GM12878 (cell line): ENCODE data around the gene BICD1. TPM values are rescaled to one million over a fixed set of nuclear protein-coding genes. Genes with fewer than 3 reads are reported as not detected.

Experiments
- BACH1 ChIP-seq: fragments of 450-650 bp; IDR thresholded peaks from 2 replicates; pipeline ENCODE4 v1.6.1; 2017; ENCODE audit warnings: mild to moderate bottlenecking, borderline replicate concordance
- CBX5 ChIP-seq: sonication (generic); IDR thresholded peaks from 2 replicates; pipeline ENCODE4 v1.6.1; 2016; ENCODE audit warnings: low read depth, moderate library complexity, mild to moderate bottlenecking, inconsistent platforms
- DPF2 ChIP-seq: fragments of 450-650 bp; IDR thresholded peaks from 2 replicates; pipeline ENCODE4 v1.6.1; 2017; ENCODE audit warnings: mild to moderate bottlenecking
- EED ChIP-seq: sonication (generic); IDR thresholded peaks from 2 replicates; pipeline ENCODE4 v1.6.1; 2016; ENCODE audit warnings: antibody characterized with exemption, low read depth
- MEF2B ChIP-seq: fragments of 450-650 bp; IDR thresholded peaks from 2 replicates; pipeline ENCODE4 v1.6.1; 2018; ENCODE audit warnings: mild to moderate bottlenecking, moderate library complexity; ENCODE audit not compliant: partially characterized antibody, poor library complexity, severe bottlenecking
- NFIC ChIP-seq: IDR thresholded peaks from 2 replicates; pipeline ENCODE4 v1.6.1; 2012; ENCODE audit warnings: low read depth, mild to moderate bottlenecking, inconsistent platforms, low read length, moderate library complexity
- RB1 ChIP-seq: fragments of 450-650 bp; formaldehyde crosslinking; IDR thresholded peaks from 2 replicates; pipeline ENCODE4 v1.6.1; 2017; ENCODE audit warnings: mild to moderate bottlenecking, borderline replicate concordance
- SIN3A ChIP-seq: IDR thresholded peaks from 2 replicates; pipeline ENCODE4 v1.6.1; 2012; ENCODE audit warnings: low read depth, low read length, improper control_type of control experiment
- polyA plus RNA-seq, 11 experiments: library from polyadenylated mRNA; depleted of rRNA in 4 of 11; unstranded in 6 of 11; stranded (reverse) in 5 of 11; fragments of >200 nt; fragmentation: Nextera tagmentation in 4 of 11; fragmentation: Illumina TruSeq in 1 of 11; extraction: Ambion mirVana in 4 of 11; extraction: Trizol in 1 of 11; gene quantifications; 1 replicate in 1 of 11; 2 replicates in 10 of 11; pipeline versions ENCODE4 v1.2.1 to v1.2.3, GENCODE V29; 2011 to 2016; ENCODE audit warnings: inconsistent platforms in 2 of 11, missing spikeins in 2 of 11, low read depth in 1 of 11
- total RNA-seq, 4 experiments: library from RNA; depleted of rRNA in 3 of 4; stranded (reverse); fragments of >200 nt in 3 of 4; fragmentation: Illumina TruSeq in 1 of 4; extraction: Trizol in 1 of 4; gene quantifications; 2 replicates each; pipeline versions ENCODE4 v1.2.1 to v1.2.3, GENCODE V29; 2013 to 2021
- TF ChIP-seq, protein P1 (sequence below): IDR thresholded peaks from 2 replicates; pipeline ENCODE4 v1.6.1; 2012; ENCODE audit warnings: mild to moderate bottlenecking, low read depth, low read length
- TF ChIP-seq, protein P2 (sequence below): IDR thresholded peaks from 2 replicates; pipeline ENCODE4 v1.6.1; 2012; ENCODE audit warnings: improper control_type of control experiment, low read depth, low read length; ENCODE audit not compliant: insufficient replicate concordance

The BICD1 gene
- total and polyA plus RNA-seq, 10 of the 15 experiments (the other 5 are each of a cell fraction or from before 2014, with no cell fraction given) = 4.7 to 32.5 (median 14.4) TPM

DNA sequence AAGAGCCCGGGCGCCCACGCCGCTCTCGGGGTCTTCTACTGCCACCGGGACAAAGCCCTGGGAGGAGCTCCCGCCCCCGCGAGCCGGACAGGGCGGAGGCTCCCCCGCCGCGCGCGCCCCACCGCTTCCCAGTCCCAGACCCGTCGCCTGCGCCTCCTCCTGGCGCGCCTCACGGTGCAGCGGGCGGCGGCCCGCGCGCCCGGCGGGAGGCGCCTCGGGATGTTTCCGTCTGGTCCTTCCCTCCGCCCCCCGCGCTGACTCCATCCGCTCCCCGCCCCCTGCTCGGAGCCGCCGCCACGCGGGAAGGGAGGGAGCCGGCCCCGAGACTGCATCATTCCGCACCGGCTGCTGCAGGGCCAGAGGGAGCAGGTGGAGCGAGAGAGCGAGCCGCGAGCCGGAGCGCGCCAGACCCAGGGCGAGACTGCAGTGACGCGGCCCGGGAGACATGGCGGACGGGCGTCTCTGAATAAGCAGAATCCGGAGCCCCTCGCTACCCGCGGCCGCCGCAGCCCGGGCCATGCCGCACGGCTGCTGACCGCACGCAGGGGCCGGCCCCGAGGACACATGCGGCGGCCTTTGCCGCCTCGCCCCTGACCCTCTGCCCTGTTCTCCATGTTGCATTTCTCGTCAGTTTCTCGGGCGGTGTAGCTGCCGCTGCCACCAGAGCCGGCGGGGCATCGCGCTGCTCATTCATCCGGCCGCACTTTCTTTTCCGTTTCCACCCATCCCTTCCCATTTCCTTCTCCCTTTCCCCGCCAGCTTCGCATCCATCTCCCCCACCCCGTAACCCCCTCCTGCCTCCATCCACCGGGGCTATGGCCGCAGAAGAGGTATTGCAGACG is at the start of gene BICD1 (continued):
- TF ChIP-seq, protein P1, sequence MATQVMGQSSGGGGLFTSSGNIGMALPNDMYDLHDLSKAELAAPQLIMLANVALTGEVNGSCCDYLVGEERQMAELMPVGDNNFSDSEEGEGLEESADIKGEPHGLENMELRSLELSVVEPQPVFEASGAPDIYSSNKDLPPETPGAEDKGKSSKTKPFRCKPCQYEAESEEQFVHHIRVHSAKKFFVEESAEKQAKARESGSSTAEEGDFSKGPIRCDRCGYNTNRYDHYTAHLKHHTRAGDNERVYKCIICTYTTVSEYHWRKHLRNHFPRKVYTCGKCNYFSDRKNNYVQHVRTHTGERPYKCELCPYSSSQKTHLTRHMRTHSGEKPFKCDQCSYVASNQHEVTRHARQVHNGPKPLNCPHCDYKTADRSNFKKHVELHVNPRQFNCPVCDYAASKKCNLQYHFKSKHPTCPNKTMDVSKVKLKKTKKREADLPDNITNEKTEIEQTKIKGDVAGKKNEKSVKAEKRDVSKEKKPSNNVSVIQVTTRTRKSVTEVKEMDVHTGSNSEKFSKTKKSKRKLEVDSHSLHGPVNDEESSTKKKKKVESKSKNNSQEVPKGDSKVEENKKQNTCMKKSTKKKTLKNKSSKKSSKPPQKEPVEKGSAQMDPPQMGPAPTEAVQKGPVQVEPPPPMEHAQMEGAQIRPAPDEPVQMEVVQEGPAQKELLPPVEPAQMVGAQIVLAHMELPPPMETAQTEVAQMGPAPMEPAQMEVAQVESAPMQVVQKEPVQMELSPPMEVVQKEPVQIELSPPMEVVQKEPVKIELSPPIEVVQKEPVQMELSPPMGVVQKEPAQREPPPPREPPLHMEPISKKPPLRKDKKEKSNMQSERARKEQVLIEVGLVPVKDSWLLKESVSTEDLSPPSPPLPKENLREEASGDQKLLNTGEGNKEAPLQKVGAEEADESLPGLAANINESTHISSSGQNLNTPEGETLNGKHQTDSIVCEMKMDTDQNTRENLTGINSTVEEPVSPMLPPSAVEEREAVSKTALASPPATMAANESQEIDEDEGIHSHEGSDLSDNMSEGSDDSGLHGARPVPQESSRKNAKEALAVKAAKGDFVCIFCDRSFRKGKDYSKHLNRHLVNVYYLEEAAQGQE = no peak
- peak; percentile 79; the same call in 1 of the 2 replicates for TF ChIP-seq EED
- TF ChIP-seq NFIC = no peak
- peak; percentile 59; the same call in 1 of the 2 replicates for TF ChIP-seq RB1
- no peak for TF ChIP-seq MEF2B
- TF ChIP-seq CBX5 = peak; percentile 85; the same call in 1 of the 2 replicates
- TF ChIP-seq BACH1 = peak; percentile 36; the same call in 1 of the 2 replicates
- TF ChIP-seq SIN3A = no peak
- peak; percentile 73 for TF ChIP-seq DPF2
- TF ChIP-seq, protein P2, sequence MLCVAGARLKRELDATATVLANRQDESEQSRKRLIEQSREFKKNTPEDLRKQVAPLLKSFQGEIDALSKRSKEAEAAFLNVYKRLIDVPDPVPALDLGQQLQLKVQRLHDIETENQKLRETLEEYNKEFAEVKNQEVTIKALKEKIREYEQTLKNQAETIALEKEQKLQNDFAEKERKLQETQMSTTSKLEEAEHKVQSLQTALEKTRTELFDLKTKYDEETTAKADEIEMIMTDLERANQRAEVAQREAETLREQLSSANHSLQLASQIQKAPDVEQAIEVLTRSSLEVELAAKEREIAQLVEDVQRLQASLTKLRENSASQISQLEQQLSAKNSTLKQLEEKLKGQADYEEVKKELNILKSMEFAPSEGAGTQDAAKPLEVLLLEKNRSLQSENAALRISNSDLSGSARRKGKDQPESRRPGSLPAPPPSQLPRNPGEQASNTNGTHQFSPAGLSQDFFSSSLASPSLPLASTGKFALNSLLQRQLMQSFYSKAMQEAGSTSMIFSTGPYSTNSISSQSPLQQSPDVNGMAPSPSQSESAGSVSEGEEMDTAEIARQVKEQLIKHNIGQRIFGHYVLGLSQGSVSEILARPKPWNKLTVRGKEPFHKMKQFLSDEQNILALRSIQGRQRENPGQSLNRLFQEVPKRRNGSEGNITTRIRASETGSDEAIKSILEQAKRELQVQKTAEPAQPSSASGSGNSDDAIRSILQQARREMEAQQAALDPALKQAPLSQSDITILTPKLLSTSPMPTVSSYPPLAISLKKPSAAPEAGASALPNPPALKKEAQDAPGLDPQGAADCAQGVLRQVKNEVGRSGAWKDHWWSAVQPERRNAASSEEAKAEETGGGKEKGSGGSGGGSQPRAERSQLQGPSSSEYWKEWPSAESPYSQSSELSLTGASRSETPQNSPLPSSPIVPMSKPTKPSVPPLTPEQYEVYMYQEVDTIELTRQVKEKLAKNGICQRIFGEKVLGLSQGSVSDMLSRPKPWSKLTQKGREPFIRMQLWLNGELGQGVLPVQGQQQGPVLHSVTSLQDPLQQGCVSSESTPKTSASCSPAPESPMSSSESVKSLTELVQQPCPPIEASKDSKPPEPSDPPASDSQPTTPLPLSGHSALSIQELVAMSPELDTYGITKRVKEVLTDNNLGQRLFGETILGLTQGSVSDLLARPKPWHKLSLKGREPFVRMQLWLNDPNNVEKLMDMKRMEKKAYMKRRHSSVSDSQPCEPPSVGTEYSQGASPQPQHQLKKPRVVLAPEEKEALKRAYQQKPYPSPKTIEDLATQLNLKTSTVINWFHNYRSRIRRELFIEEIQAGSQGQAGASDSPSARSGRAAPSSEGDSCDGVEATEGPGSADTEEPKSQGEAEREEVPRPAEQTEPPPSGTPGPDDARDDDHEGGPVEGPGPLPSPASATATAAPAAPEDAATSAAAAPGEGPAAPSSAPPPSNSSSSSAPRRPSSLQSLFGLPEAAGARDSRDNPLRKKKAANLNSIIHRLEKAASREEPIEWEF = no peak
